Neural cell (in vitro differentiated cells): ENCODE measurements around the gene EXOC2.

Experiments used
- EP300 ChIP-seq: fragments of 450-650 bp; conservative IDR thresholded peaks from 2 replicates; pipeline ENCODE4 v1.6.1; 2014; ENCODE audit warnings: antibody characterized with exemption, mild to moderate bottlenecking, moderate library complexity; ENCODE audit not compliant: poor library complexity, severe bottlenecking
- POLR2AphosphoS5 ChIP-seq: IDR thresholded peaks from 2 replicates; pipeline ENCODE4 v1.6.1; 2012
- TF ChIP-seq, protein P1 (sequence below): fragments of 450-650 bp; IDR thresholded peaks from 2 replicates; pipeline ENCODE4 v1.5.1; 2014; ENCODE audit warnings: antibody characterized with exemption, mild to moderate bottlenecking, moderate library complexity; ENCODE audit not compliant: poor library complexity, severe bottlenecking

DNA sequence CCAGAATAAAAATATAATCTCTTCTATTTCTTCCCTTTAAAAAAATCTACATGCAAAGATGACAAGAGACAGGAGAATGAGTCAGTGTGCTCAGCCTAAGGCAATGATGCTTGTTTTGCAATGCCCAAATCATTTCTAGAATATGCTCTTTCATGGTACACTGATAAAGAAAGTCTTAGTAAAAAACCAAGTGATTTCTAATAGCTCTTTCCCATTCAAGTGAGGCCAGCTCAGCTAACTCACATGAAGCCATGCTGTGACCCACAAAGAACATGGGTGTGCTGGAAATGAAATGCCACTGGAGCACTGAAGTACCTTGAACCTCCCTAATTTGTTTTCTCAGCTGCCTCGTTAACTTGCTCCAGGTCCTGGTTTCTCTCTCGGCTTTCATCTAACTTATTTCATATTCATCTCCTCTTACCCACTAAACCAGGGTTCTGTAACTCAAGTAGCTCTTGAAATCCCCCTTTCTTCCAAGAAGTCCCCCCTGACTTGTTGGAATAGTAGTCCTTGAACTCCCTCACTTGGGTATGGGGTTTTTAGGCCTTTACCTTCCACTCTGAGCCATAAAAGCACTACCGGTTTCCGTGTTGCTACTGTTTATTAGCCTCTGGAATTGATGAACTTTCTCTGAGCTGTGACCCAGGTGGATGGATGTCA is 208.7 kb downstream of the EXOC2 start:
- TF ChIP-seq EP300: no peak
- TF ChIP-seq, protein P1, sequence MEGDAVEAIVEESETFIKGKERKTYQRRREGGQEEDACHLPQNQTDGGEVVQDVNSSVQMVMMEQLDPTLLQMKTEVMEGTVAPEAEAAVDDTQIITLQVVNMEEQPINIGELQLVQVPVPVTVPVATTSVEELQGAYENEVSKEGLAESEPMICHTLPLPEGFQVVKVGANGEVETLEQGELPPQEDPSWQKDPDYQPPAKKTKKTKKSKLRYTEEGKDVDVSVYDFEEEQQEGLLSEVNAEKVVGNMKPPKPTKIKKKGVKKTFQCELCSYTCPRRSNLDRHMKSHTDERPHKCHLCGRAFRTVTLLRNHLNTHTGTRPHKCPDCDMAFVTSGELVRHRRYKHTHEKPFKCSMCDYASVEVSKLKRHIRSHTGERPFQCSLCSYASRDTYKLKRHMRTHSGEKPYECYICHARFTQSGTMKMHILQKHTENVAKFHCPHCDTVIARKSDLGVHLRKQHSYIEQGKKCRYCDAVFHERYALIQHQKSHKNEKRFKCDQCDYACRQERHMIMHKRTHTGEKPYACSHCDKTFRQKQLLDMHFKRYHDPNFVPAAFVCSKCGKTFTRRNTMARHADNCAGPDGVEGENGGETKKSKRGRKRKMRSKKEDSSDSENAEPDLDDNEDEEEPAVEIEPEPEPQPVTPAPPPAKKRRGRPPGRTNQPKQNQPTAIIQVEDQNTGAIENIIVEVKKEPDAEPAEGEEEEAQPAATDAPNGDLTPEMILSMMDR: no peak
- TF ChIP-seq POLR2AphosphoS5: no peak
